ENCODE results near the gene FAH. TPM values are rescaled to one million over a fixed set of nuclear protein-coding genes. Genes with fewer than 3 reads are reported as not detected.

The FAH gene
- total and polyA plus RNA-seq, 2 donors (not counting 3 experiments of a cell fraction or from before 2014, with no cell fraction given): 18.2 to 18.7 TPM

GRCh38 chr15:80202641-80203360 lies 50.0 kb downstream of the FAH start:
- DNase-seq (ENCODE audit: low read depth, low spot score) (no peak), FAIRE-seq (no peak)
- Histone ChIP-seq H3K4me3 (replicated peaks in 1 of 3; ENCODE audit: insufficient read depth in 1 of 3, low read depth in 1 of 3, low read length in 3 of 3) (no peak overlapping the region), H3K27me3 (ENCODE audit: control insufficient read depth in 2 of 2, insufficient read depth in 2 of 2, low read length in 2 of 2) (peaks cover 8 to 18% of the 10 kb centered on the region in 2 experiments), H3K4me1 (ENCODE audit: control insufficient read depth, extremely low read depth, insufficient read depth, low read length) (no peaks in the 10 kb centered on the region), H3K27ac (ENCODE audit: insufficient read depth, low read depth, low read length) (no peak overlapping the region), H2AFZ (ENCODE audit: low read depth, low read length) (no peak overlapping the region), H3K79me2 (ENCODE audit: control insufficient read depth, insufficient read depth, low read length) (no peaks in the 10 kb centered on the region), H3K36me3 (ENCODE audit: control insufficient read depth in 2 of 2, extremely low read depth in 1 of 2, insufficient read depth in 2 of 2, low read length in 2 of 2) (no peaks in the 10 kb centered on the region), H3K9me1 (replicated peaks; ENCODE audit: control insufficient read depth, extremely low read depth, insufficient read depth, low read length) (no peaks in the 10 kb centered on the region), H3K4me2 (ENCODE audit: insufficient read depth, low read length) (no peak overlapping the region), H3K9me3 (replicated peaks; ENCODE audit: control insufficient read depth, insufficient read depth, low read length) (no peaks in the 10 kb centered on the region), H4K20me1 (replicated peaks; ENCODE audit: control insufficient read depth, extremely low read depth, insufficient read depth, low read length) (no peaks in the 10 kb centered on the region), H3K9ac (replicated peaks; ENCODE audit: extremely low read depth, insufficient read depth, low read length) (no peak overlapping the region)
- CTCF ChIA-PET: no interaction called here
- intact Hi-C loops (cut with micrococcal nuclease) (no loop called here), dilution Hi-C loops (cut with MboI; ENCODE audit: extremely low pct_ligation_motif_present, low sequenced_read_pairs) (no loop called here)
- no peak for TF ChIP-seq JUN (IDR thresholded peaks at IDR 0.05; ENCODE audit: borderline replicate concordance, insufficient read depth, insufficient read length, low read depth)
- TF ChIP-seq MYC (IDR thresholded peaks at IDR 0.05; ENCODE audit: low read depth, low read length): no peak
- no peak for TF ChIP-seq POLR2AphosphoS5 (IDR thresholded peaks at IDR 0.05; ENCODE audit: insufficient read depth, low read depth, low read length)
- TF ChIP-seq GATA2 (IDR thresholded peaks at IDR 0.05; ENCODE audit: insufficient read depth, insufficient read length, low read depth, low read length): no peak
- TF ChIP-seq MAX (IDR thresholded peaks at IDR 0.05; ENCODE audit: insufficient read depth, insufficient read length): no peak
- TF ChIP-seq FOS (IDR thresholded peaks at IDR 0.05; ENCODE audit: borderline replicate concordance, insufficient read depth, low read length): no peak
- TF ChIP-seq EZH2 (IDR thresholded peaks at IDR 0.05; ENCODE audit: borderline replicate concordance, low read depth, low read length, severe bottlenecking): no peak
- no TSS peak for BruUV-seq (replicated peaks)
- POLR2A ChIA-PET: no interaction called here

All from endothelial cell of umbilical vein (primary cell).